Esophagus squamous epithelium (tissue), 4 donors: ENCODE measurements around the gene INTS7.

Experiments
- POLR2A ChIP-seq, 4 donors: fragments of 450-650 bp; IDR thresholded peaks; one replicate each; pipeline ENCODE4 v1.6.1; 2017; ENCODE audit warnings: antibody characterized with exemption in 4 of 4, mild to moderate bottlenecking in 4 of 4, moderate library complexity in 3 of 4
- TF ChIP-seq, protein P1 (sequence below), 6 experiments: fragments of 450-650 bp in 4 of 6; fragments of 200-600 bp in 2 of 6; sonication (generic) in 2 of 6; IDR thresholded peaks; one replicate each; pipeline ENCODE4 v1.5.1; 2016 to 2019; ENCODE audit warnings: antibody characterized with exemption in 6 of 6, mild to moderate bottlenecking in 4 of 6, moderate library complexity in 4 of 6

DNA sequence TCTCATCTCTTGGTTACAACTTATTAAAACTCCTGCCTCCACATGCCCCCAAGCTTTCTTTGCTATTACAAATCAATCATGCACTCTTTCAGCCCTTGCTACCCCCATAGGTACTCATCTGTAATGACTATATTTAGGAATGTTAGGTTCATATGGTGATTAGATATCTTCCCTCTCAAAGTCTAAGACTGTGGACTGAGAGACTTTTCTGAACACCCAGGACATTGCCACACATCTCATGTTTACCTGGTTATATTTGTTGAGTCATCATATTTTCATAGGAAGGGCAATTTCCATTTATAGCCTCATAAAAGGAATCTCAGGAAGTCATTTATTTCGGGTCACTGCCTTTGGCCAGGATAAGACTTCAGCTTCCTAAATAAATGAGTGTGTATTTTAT, 123.3 kb downstream of the INTS7 start:
- no peak for TF ChIP-seq POLR2A (IDR thresholded peaks at IDR 0.05)
- TF ChIP-seq, protein P1, sequence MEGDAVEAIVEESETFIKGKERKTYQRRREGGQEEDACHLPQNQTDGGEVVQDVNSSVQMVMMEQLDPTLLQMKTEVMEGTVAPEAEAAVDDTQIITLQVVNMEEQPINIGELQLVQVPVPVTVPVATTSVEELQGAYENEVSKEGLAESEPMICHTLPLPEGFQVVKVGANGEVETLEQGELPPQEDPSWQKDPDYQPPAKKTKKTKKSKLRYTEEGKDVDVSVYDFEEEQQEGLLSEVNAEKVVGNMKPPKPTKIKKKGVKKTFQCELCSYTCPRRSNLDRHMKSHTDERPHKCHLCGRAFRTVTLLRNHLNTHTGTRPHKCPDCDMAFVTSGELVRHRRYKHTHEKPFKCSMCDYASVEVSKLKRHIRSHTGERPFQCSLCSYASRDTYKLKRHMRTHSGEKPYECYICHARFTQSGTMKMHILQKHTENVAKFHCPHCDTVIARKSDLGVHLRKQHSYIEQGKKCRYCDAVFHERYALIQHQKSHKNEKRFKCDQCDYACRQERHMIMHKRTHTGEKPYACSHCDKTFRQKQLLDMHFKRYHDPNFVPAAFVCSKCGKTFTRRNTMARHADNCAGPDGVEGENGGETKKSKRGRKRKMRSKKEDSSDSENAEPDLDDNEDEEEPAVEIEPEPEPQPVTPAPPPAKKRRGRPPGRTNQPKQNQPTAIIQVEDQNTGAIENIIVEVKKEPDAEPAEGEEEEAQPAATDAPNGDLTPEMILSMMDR (IDR thresholded peaks at IDR 0.05): no peak
